ENCODE results near the gene TBX2. TPM values are rescaled to one million over a fixed set of nuclear protein-coding genes. Genes with fewer than 3 reads are reported as not detected.

TBX2 gene
- total and polyA plus RNA-seq, 2 of the 13 experiments (the other 11 are each of a cell fraction or from before 2014, with no cell fraction given): 2.8 to 15.3 TPM

DNA sequence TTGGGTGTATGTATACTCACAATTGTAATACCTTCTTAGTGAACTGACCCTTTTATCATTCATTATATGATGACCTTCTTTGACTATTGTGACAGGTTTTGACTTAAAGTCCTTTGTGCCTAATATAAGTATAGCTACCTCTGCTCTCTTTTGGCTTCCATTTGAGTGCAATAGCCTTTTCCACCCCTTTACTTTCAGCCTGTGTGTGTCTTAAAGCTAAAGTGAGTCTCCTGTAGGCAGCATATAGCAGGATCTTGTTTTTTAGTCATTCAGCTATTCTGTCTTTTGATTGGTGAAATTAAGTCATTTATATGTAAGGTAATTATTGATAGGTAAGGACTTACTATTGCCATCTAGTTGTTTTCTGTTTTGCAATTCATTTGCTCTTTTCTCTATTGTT, 36.6 kb downstream of the TBX2 start:
- peaks cover 10% of the 10 kb centered on the region for H3K4me1 ChIP-seq (ENCODE audit: insufficient read depth, low read length)
- no peaks in the 10 kb centered on the region for H3K27me3 ChIP-seq (ENCODE audit: control insufficient read depth in 1 of 2, insufficient read depth in 2 of 2, low read length in 2 of 2)
- no peak overlapping the region for H2AFZ ChIP-seq (ENCODE audit: low read length)
- no peak for FAIRE-seq
- no peak overlapping the region for H3K9ac ChIP-seq (ENCODE audit: insufficient read depth, low read depth, low read length)
- TF ChIP-seq NR1H2 (CRISPR knock-in tag; IDR thresholded peaks at IDR 0.05; ENCODE audit: borderline replicate concordance, low read depth) (no peak), ZSCAN25 (CRISPR knock-in tag; IDR thresholded peaks at IDR 0.05) (no peak), EZH2 (conservative IDR thresholded peaks at IDR 0.05; ENCODE audit: low read depth, low read length) (no peak), NFATC3 (CRISPR knock-in tag; IDR thresholded peaks at IDR 0.05) (no peak), SP5 (CRISPR knock-in tag; IDR thresholded peaks at IDR 0.05; ENCODE audit: borderline replicate concordance, low read depth) (no peak), ZKSCAN5 (CRISPR knock-in tag; IDR thresholded peaks at IDR 0.05) (no peak), ZNF770 (CRISPR knock-in tag; IDR thresholded peaks at IDR 0.05) (no peak), ASH2L (IDR thresholded peaks at IDR 0.05; ENCODE audit: insufficient read length, low read depth, low read length) (no peak), PRDM10 (CRISPR knock-in tag; IDR thresholded peaks at IDR 0.05; ENCODE audit: low read depth) (no peak), ZBTB7B (CRISPR knock-in tag; IDR thresholded peaks at IDR 0.05) (no peak), SNRNP70 (IDR thresholded peaks at IDR 0.05; ENCODE audit: low read depth, low read length) (no peak), SRSF4 (IDR thresholded peaks at IDR 0.05; ENCODE audit: low read depth, low read length, poor library complexity, severe bottlenecking) (no peak), ZBTB46 (CRISPR knock-in tag; IDR thresholded peaks at IDR 0.05; ENCODE audit: borderline replicate concordance) (no peak), ZNF460 (CRISPR knock-in tag; IDR thresholded peaks at IDR 0.05; ENCODE audit: borderline replicate concordance) (no peak)
- no peaks in the 10 kb centered on the region for H3K79me2 ChIP-seq (ENCODE audit: insufficient read depth, low read length)
- H3K4me3 ChIP-seq (replicated peaks in 1 of 3; ENCODE audit: insufficient read depth in 1 of 3, low read depth in 2 of 3, low read length in 3 of 3): no peak overlapping the region
- intact Hi-C loops (cut with micrococcal nuclease; ENCODE audit: unreplicated experiment) (no loop called here), in situ Hi-C loops (cut with HindIII; ENCODE audit: extremely low pct_ligation_motif_present, low pct_unique_long_range_greater_than_20kb) (no loop called here)
- no peak for ATAC-seq
- ChIA-PET POLR2A (no interaction called here), CTCF (ENCODE audit: low intra/inter-chr PET ratio, low total read pairs) (no interaction called here)
- peaks cover 23% of the 10 kb centered on the region; the same call in 1 of the 2 replicates for H3K9me3 ChIP-seq (ENCODE audit: low read length)
- no peak for DNase-seq (ENCODE audit: low spot score)
- H3K27ac ChIP-seq (ENCODE audit: extremely low read length, insufficient read depth, low read length): no peak overlapping the region
- no peak overlapping the region for H3K4me2 ChIP-seq (ENCODE audit: low read depth, low read length)
- H3K36me3 ChIP-seq (replicated peaks in 1 of 2; ENCODE audit: control insufficient read depth in 1 of 2, insufficient read depth in 2 of 2, low read length in 2 of 2): no peaks in the 10 kb centered on the region
- no TSS peak for BruUV-seq (replicated peaks)
- no peaks in the 10 kb centered on the region for H4K20me1 ChIP-seq (ENCODE audit: insufficient read depth, low read length)
